ENCODE measurements around the gene BGLAP.
A peak's percentile ranks its signal among the peaks of the same experiment; 100 is the strongest.

The BGLAP gene

DNA sequence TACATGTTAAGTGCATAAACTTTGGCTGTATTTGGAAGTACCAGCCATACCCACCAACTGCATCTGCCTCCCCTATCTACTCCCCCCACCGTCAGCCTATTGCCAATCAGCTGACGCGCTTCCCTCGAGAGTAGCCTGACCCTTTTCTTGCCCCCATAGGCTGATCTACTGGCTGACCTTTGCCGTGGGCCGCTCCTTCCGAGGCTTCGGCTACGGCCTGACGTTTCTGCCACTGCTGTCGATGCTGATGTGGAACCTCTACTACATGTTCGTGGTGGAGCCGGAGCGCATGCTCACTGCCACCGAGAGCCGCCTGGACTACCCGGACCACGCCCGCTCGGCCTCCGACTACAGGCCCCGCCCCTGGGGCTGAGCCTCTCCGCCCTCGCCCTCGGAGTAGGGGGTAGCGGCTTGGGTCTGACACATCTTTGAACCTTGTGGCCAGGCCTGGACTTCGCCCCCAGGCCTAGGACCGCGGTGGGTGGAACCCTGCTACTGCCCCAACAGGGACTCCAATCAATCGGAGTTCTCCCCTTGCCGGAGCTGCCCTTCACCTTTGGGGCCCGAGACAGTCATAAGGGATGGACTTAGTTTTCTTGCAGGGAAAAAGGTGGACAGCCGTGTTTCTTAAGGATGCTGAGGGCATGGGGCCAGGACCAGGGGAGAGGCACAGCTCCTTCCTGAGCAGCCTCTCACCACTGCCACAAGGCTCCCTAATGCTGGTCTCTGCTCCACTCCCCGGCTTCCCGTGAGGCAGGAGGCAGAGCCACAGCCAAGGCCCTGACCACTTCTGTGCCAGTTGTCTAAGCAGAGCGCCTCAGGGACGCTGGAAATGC is 49.5 kb downstream of the BGLAP start:
- peak; percentile 86 for DNase-seq (ENCODE audit: low spot score)
